Measurements from ENCODE around the gene RPLP1. TPM values are rescaled to one million over a fixed set of nuclear protein-coding genes. Genes with fewer than 3 reads are reported as not detected.

Gene RPLP1
- total RNA-seq, 1 donor from 2014 or later, result 1,115 TPM

DNA sequence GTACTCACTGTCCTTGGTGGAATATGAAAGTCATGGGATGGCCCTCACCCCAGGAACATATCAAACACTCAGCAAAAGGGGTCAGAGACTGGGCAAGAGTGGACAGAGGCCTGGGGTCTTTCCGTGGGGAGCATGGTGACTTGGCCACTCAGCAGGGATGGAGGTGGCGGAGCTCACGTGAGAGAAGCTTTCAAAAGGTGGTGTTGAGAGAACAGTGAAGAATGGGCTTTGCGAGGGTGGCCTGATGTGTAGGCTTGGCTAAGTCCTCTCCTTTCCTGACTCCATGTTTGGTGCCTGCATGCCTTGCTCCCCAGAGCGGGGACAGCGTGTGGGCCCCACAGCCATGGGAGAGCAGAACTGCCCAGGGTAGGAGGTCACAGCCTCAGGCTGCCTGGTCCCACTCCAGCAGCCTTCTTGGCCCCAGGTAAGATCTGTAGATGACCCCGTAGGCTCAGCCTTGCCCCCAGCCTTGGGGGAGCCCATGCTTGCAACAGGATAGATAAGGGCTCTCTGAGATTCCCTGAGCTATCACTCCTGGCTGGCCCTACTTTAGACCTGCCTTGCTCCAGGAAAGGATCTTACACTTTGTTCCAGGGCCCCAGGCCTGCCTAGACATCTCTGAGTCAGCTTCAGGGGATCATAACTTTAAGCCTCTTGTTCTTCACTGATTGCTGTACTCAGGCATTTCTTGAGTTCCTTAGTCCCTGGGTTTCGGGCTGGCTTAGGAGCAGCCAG lies 17.0 kb downstream of the RPLP1 start:
- no peak overlapping the region for H3K4me3 Mint-ChIP-seq (ENCODE audit: low read depth)
- H3K9me3 Mint-ChIP-seq (ENCODE audit: low read depth), result no peaks in the 10 kb centered on the region
- peaks cover 37% of the 10 kb centered on the region for H3K4me1 Mint-ChIP-seq (ENCODE audit: low read depth)
- TF ChIP-seq, protein P1, sequence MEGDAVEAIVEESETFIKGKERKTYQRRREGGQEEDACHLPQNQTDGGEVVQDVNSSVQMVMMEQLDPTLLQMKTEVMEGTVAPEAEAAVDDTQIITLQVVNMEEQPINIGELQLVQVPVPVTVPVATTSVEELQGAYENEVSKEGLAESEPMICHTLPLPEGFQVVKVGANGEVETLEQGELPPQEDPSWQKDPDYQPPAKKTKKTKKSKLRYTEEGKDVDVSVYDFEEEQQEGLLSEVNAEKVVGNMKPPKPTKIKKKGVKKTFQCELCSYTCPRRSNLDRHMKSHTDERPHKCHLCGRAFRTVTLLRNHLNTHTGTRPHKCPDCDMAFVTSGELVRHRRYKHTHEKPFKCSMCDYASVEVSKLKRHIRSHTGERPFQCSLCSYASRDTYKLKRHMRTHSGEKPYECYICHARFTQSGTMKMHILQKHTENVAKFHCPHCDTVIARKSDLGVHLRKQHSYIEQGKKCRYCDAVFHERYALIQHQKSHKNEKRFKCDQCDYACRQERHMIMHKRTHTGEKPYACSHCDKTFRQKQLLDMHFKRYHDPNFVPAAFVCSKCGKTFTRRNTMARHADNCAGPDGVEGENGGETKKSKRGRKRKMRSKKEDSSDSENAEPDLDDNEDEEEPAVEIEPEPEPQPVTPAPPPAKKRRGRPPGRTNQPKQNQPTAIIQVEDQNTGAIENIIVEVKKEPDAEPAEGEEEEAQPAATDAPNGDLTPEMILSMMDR (IDR thresholded peaks at IDR 0.05; ENCODE audit: unreplicated experiment), result no peak
- H3K36me3 Mint-ChIP-seq (ENCODE audit: insufficient read depth), result no peaks in the 10 kb centered on the region
- no peak for DNase-seq (ENCODE audit: low spot score, unreplicated experiment)
- peak overlapping the region; percentile 93 for H3K27ac Mint-ChIP-seq
- H3K27me3 Mint-ChIP-seq, result peaks cover 30% of the 10 kb centered on the region

- TF ChIP-seq, protein P1 (IDR thresholded peaks at IDR 0.05; ENCODE audit: unreplicated experiment), result no peak
- H3K27ac Mint-ChIP-seq, result no peak overlapping the region
- H3K9me3 Mint-ChIP-seq (ENCODE audit: low read depth), result no peaks in the 10 kb centered on the region
- peaks cover 45% of the 10 kb centered on the region for H3K27me3 Mint-ChIP-seq
- no peaks in the 10 kb centered on the region for H3K36me3 Mint-ChIP-seq (ENCODE audit: insufficient read depth)
- no peak overlapping the region for H3K4me3 Mint-ChIP-seq (ENCODE audit: low read depth)
- no peak for DNase-seq (ENCODE audit: low spot score, unreplicated experiment)
- peaks cover 27% of the 10 kb centered on the region for H3K4me1 Mint-ChIP-seq (ENCODE audit: low read depth)
Measured at GRCh38 chr15:69472046-69472445, 19.4 kb downstream of the RPLP1 start.

- Mint-ChIP-seq H3K9me3 (ENCODE audit: low read depth) (no peaks in the 10 kb centered on the region), H3K4me1 (ENCODE audit: low read depth) (peaks cover 23% of the 10 kb centered on the region), H3K27ac (no peak overlapping the region), H3K36me3 (ENCODE audit: insufficient read depth) (no peaks in the 10 kb centered on the region), H3K4me3 (ENCODE audit: low read depth) (no peak overlapping the region), H3K27me3 (peaks cover 45% of the 10 kb centered on the region)
- DNase-seq (ENCODE audit: low spot score, unreplicated experiment), result no peak
- TF ChIP-seq, protein P1 (IDR thresholded peaks at IDR 0.05; ENCODE audit: unreplicated experiment), result no peak
Measured at GRCh38 chr15:69472562-69472961, 19.9 kb downstream of the RPLP1 start.

DNA sequence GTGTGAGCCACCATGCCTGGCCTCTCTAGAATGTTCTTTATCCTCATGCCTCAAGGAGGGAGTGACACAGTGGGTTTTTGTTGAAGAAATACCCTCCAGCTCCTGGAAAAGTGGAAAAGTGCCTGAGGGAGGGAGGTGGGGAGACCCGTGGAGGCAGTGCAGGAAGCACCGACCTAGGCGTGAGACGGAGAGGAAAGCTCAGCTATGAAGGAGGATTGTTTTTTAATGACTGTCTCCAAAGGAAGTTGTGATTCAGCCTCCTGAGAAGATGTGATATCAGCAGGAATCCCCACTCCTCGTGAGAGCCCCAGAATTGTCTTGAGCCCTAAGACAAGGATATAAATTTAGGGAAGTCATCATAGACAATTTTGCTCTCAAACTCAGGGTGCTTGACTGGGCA lies 21.7 kb downstream of the RPLP1 start:
- no peak for DNase-seq (ENCODE audit: low spot score, unreplicated experiment)
- H3K27ac Mint-ChIP-seq, result no peak overlapping the region

GRCh38 chr15:69474846-69475455 lies 22.3 kb downstream of the RPLP1 start:
- no peak overlapping the region for H3K27ac Mint-ChIP-seq
- no peak for DNase-seq (ENCODE audit: low spot score, unreplicated experiment)
- H3K27me3 Mint-ChIP-seq, result peaks cover 54% of the 10 kb centered on the region
- TF ChIP-seq, protein P1 (IDR thresholded peaks at IDR 0.05; ENCODE audit: unreplicated experiment), result no peak
- peaks cover under 1% of the 10 kb centered on the region for H3K4me1 Mint-ChIP-seq (ENCODE audit: low read depth)
- peaks cover 6% of the 10 kb centered on the region for H3K9me3 Mint-ChIP-seq (ENCODE audit: low read depth)
- H3K4me3 Mint-ChIP-seq (ENCODE audit: low read depth), result no peak overlapping the region
- peaks cover 2% of the 10 kb centered on the region for H3K36me3 Mint-ChIP-seq (ENCODE audit: insufficient read depth)

More for the DNA sequence above, 21.7 kb downstream of the RPLP1 start:
- H3K27me3 Mint-ChIP-seq, result peaks cover 52% of the 10 kb centered on the region
- no peak overlapping the region for H3K4me3 Mint-ChIP-seq (ENCODE audit: low read depth)
- TF ChIP-seq, protein P1 (IDR thresholded peaks at IDR 0.05; ENCODE audit: unreplicated experiment), result no peak
- no peaks in the 10 kb centered on the region for H3K36me3 Mint-ChIP-seq (ENCODE audit: insufficient read depth)
- H3K4me1 Mint-ChIP-seq (ENCODE audit: low read depth), result peaks cover 7% of the 10 kb centered on the region
- no peaks in the 10 kb centered on the region for H3K9me3 Mint-ChIP-seq (ENCODE audit: low read depth)
